GM21390 (cell line): ENCODE results near the gene FDX1.

ENCODE experiments used
- ATAC-seq: cut with Tn5 transposase; IDR thresholded peaks from one replicate; pipeline ENCODE4 v1.9.1; 2021; ENCODE audit not compliant: unreplicated experiment

Gene FDX1

DNA sequence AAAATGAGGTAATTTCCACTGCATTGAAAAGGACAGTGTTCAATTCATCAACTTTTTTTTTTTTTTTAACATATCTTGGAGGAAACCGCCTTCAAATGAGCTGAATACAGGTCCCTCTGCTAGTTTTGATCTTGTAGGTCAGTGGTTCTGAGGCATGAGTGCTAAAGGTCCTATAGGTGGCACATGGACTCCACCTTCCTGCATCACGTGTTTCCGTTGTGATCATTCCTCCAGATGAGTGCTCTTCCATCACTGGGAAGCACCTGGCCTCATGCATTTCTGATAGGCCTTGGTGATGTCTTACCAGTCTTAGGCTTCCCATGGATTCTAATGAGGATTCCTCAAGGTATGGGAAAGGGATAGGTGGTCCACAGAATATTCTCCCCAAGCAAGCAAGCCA, 37.8 kb downstream of the FDX1 start:
- ATAC-seq: no peak

- ATAC-seq: no peak
Observed at GRCh38 chr11:110468121-110468520, 38.4 kb downstream of the FDX1 start.

GRCh38 chr11:110469127-110469526, 39.4 kb downstream of the FDX1 start:
- no peak for ATAC-seq

DNA sequence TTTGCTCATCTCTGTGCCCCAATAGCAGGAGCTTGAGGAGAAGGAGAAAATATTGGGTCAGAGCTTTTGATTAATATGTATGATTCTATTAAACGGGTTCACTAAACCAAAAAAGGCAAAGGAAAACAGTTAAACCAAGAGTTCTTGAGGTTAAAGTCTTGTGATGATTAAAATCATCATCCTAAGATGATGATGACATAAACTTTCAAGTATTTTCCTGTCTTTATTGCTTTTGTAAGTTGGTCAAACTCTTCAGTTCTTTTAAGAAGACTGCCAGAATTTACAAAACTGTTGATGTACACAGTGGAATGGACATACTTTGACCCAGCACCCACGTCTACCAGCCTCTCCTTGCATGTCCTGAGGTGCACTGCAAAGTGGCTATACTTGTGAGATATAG, 41.0 kb downstream of the FDX1 start:
- ATAC-seq: no peak

DNA sequence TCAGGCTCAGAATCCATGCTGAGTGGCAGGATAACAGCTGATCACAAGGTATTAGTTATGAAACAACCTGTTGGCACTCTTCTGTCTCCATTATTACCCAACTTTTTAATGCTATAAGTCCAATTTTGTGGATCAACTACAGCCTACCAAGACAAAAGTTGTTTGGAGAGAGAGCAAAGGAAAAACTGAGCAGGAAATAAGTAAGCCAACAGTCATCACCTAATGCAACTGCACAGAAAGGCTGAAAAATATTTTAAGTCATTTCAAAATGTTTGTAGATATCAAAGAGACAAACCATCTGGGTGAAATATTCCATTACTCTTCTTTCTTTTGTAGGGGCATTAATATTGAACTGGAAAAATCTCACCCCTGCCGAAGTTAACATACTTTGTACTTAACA, 41.6 kb downstream of the FDX1 start:
- ATAC-seq: no peak

DNA sequence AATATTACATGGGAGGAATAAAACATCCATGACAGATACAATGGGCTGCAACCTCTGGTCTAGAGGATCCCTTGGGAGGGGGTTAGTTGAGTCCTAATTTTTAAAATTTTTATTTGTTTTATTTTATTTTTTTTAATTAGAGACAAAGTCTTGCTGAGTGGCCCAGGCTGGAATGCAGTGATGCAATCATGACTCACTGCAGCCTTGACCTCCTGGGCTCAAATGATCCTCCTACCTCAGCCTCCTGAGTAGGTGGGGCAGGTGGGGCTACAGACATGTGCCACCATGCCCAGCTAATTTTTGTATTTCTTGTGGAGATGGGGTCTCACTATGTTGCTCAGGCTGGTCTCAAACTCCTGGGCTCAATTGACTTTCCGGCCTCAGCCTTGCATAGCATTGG, 43.1 kb downstream of the FDX1 start:
- ATAC-seq: no peak

- no peak for ATAC-seq
Observed at GRCh38 chr11:110473706-110474105, 44.0 kb downstream of the FDX1 start.

- no peak for ATAC-seq
Observed at GRCh38 chr11:110474578-110474977, 44.8 kb downstream of the FDX1 start.

DNA sequence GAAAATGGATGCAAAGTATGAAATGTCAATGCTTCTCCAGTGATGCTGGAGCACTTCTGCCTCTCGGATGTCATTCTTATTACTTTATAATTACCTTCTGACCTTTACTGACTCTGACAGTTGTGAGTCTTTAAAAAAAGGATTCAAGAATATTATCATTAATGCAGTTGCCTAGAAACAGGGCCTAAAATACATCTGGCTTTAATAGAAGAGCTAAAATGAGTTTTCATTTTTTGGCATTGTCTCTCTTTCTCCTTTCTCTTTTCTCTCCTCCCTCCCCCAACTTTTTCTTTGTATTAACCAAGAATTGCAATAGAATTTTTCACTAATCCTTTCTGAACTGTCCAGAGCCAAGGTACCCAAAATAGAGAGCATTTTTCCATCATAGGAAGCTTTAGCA, 45.9 kb downstream of the FDX1 start:
- no peak for ATAC-seq

- ATAC-seq: no peak
Observed at GRCh38 chr11:110478410-110478809, 48.7 kb downstream of the FDX1 start.

- no peak for ATAC-seq
Observed at GRCh38 chr11:110479108-110480101, 49.7 kb downstream of the FDX1 start.

GRCh38 chr11:110481523-110481922, 51.8 kb downstream of the FDX1 start:
- ATAC-seq: no peak

GRCh38 chr11:110486156-110486555, 56.4 kb downstream of the FDX1 start:
- no peak for ATAC-seq

- no peak for ATAC-seq
Observed at GRCh38 chr11:110488446-110488845, 58.7 kb downstream of the FDX1 start.

- no peak for ATAC-seq
Observed at GRCh38 chr11:110490886-110491285, 61.1 kb downstream of the FDX1 start.

DNA sequence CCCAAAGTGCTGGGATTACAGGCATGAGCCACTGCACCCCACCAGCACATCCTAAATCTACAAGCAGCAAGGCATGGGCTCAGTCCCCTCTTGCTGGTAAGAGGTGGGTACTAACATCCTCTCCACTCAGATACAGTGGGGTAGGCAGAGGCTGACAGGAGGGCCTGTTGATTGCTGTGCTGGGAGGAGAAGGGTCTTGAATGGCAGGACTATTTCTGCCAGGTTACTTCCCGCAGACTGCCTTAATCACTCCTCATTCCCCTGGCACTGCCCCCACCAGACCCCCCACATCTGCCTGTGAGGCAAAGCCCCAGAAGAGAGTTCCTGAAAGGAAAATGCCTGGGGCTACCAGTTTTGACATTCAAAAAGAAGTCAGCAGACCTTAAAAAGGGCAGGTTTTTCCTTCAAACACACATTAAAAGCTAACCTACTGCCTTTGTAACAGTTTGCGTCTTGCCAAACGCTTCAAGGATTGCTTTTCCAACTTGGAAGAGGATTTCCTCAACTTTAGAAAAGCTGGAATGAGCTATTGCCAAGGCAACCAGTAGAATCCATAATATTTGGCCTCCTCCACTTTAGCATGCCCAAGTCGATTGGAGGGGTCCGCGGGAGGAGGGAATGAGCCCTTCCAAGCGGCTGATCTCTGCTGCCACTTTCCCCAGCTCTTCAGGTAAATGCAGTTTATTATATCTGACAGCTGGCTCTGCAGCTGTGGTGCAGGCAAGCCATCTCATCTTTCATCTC, 62.0 kb downstream of the FDX1 start:
- ATAC-seq: no peak

GRCh38 chr11:110492321-110492685, 62.6 kb downstream of the FDX1 start:
- no peak for ATAC-seq

GRCh38 chr11:110493346-110493745, 63.6 kb downstream of the FDX1 start:
- no peak for ATAC-seq

GRCh38 chr11:110497231-110497978, 67.7 kb downstream of the FDX1 start:
- no peak for ATAC-seq

- ATAC-seq: no peak
Observed at GRCh38 chr11:110501428-110501827, 71.7 kb downstream of the FDX1 start.

DNA sequence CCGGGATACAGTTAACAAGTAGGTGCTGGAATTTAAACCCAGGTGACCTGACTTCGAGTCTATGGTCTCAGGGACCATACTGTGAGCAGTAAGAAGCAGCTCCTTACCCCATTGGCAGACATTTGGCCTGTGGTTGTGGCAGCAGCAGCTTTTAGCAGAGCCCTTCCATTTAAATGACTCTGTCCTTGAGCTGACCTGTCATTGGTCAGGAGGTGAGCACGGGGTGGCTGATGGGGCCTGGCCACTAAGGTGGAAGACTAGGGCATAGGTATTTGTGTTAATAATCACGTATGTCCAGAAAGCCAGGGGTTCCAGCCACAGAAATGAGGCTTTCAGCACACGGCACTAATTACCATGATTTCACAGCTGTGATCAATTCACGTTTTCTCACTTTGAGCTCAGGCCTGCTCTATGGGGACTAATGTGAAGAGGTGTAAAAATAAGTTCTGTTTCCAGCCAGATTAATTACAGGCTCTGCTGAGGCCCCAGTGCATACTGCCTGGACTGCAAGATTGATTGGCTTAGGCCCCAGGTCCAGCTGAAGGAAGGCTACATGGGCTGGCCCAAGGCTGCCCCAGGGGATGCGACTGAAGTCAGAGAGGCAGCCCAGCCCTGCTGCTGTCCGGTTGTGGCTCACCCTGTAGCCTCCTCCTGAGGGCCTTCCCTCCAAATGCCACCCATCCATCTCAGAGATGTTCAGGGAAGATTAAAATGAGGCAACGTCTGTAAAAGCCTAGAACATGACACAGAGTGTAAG, 76.0 kb downstream of the FDX1 start:
- ATAC-seq: no peak
